Astrocyte (in vitro differentiated cells and primary cell): ENCODE measurements around the gene DLL1. TPM values are rescaled to one million over a fixed set of nuclear protein-coding genes. Genes with fewer than 3 reads are reported as not detected.

ENCODE experiments used
- DNase-seq: peaks from one replicate; pipeline ENCODE4 v3.0.0-alpha.2; 2010; ENCODE audit warnings: low read depth
- FAIRE-seq: peaks from 2 replicates; lab custom pipeline; 2011; peaks lifted over from hg19 to GRCh38; lab: Jason Lieb, UNC
- H2AFZ ChIP-seq: 2 replicates; pipeline ENCODE4 v1.6.0; 2012; ENCODE audit warnings: low read depth, low read length, inconsistent platforms
- H3K27ac ChIP-seq: 2 replicates; pipeline ENCODE4 v1.5.1; 2011; ENCODE audit warnings: low read depth, low read length, inconsistent platforms
- H3K27me3 ChIP-seq: 2 replicates; pipeline ENCODE4 v1.6.0; 2011; ENCODE audit warnings: low read length, inconsistent platforms; ENCODE audit not compliant: insufficient read depth
- H3K36me3 ChIP-seq: 2 replicates; pipeline ENCODE4 v1.5.1; 2011; ENCODE audit warnings: low read length, inconsistent platforms; ENCODE audit not compliant: insufficient read depth
- H3K4me1 ChIP-seq: 2 replicates; pipeline ENCODE4 v1.5.1; 2011; ENCODE audit warnings: low read length, inconsistent platforms; ENCODE audit not compliant: insufficient read depth
- H3K4me2 ChIP-seq: 2 replicates; pipeline ENCODE4 v1.6.0; 2012; ENCODE audit warnings: low read length, inconsistent platforms
- H3K4me3 ChIP-seq: 2 replicates; pipeline ENCODE4 v1.5.1; 2011; ENCODE audit warnings: low read depth, mild to moderate bottlenecking, low read length, inconsistent platforms; ENCODE audit not compliant: insufficient read depth
- H3K79me2 ChIP-seq: 2 replicates; pipeline ENCODE4 v1.6.0; 2012; ENCODE audit warnings: mild to moderate bottlenecking, low read length, inconsistent platforms; ENCODE audit not compliant: insufficient read depth
- H3K9ac ChIP-seq: 2 replicates; pipeline ENCODE4 v1.6.0; 2012; ENCODE audit warnings: mild to moderate bottlenecking, low read length, inconsistent platforms
- H3K9me3 ChIP-seq: 2 replicates; pipeline ENCODE4 v1.5.1; 2012; ENCODE audit warnings: low read depth, mild to moderate bottlenecking, low read length, inconsistent platforms; ENCODE audit not compliant: insufficient read depth
- H4K20me1 ChIP-seq: 2 replicates; pipeline ENCODE4 v1.6.0; 2012; ENCODE audit warnings: low read length, inconsistent platforms; ENCODE audit not compliant: insufficient read depth
- H3K27ac Mint-ChIP-seq: one replicate; pipeline ENCODE4 v1.8.0; 2021; ENCODE audit warnings: mild to moderate bottlenecking, mixed read lengths; ENCODE audit not compliant: unreplicated experiment
- H3K27me3 Mint-ChIP-seq: one replicate; pipeline ENCODE4 v1.8.0; 2021; ENCODE audit warnings: low read depth, mixed read lengths; ENCODE audit not compliant: unreplicated experiment
- H3K36me3 Mint-ChIP-seq: one replicate; pipeline ENCODE4 v1.8.0; 2021; ENCODE audit warnings: low read depth, mixed read lengths; ENCODE audit not compliant: unreplicated experiment
- H3K4me1 Mint-ChIP-seq: one replicate; pipeline ENCODE4 v1.8.0; 2021; ENCODE audit warnings: low read depth, mixed read lengths; ENCODE audit not compliant: unreplicated experiment
- H3K4me3 Mint-ChIP-seq: one replicate; pipeline ENCODE4 v1.8.0; 2021; ENCODE audit warnings: mild to moderate bottlenecking, moderate library complexity, mixed read lengths; ENCODE audit not compliant: unreplicated experiment
- H3K9me3 Mint-ChIP-seq: one replicate; pipeline ENCODE4 v1.8.0; 2021; ENCODE audit warnings: mild to moderate bottlenecking, mixed read lengths; ENCODE audit not compliant: unreplicated experiment
- EZH2 ChIP-seq: IDR thresholded peaks from 2 replicates; pipeline ENCODE4 v1.6.1; 2012; ENCODE audit warnings: mild to moderate bottlenecking, low read length, inconsistent platforms; ENCODE audit not compliant: insufficient read depth
- total RNA-seq: library from RNA; stranded (reverse); gene quantifications from 2 replicates; pipeline ENCODE4 v1.2.1, GENCODE V29; 2021
- TF ChIP-seq, protein P1 (sequence below): IDR thresholded peaks from 2 replicates; pipeline ENCODE4 v1.5.1; 2011; ENCODE audit warnings: low read depth, mild to moderate bottlenecking, inconsistent platforms, low read length, moderate library complexity; ENCODE audit not compliant: insufficient read depth

Gene DLL1
- total RNA-seq, 1 donor from 2014 or later: 1.6 TPM

DNA sequence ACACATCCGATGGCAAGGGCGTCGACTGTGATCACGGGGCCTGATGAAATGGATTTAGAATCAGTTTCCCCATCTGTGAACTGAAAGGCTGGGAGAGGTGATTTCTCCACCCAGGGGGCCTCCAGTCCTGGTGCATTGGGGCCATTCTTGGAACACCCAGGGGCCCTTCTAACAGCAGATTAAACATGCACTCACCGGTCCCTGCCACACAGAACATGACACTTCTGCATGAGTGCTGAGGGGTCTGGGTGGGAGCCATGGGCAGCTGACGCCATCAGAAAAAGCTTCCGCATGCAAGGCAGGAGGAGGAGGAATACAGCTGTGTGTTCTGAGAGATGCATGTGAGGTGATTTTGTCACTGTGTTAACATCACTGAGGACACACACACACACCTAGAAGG, 26.8 kb downstream of the DLL1 start:
- Mint-ChIP-seq H3K4me3 (no peak overlapping the region), H3K4me1 (peaks cover 2% of the 10 kb centered on the region)
- FAIRE-seq: no peak

DNA sequence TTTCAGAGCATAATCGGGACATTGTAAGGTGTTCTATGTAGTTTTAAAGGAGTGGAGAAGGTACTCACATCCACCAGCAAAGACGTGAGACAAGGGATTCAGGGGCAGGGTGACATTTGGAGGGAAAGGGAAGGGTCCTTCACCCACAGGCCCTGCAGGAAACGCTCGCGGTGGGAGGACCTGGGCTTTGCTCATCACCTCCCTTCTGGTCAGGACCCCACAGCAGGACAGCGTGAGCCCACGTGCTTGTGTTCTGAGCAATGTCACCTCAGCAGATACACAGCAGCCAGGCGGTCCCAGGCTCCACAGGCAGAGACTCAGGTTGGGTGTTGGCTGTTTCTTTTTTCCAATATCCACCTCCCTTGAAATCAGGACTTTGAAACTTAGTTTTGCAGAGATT, 27.5 kb downstream of the DLL1 start:
- H3K9me3 ChIP-seq: no peaks in the 10 kb centered on the region
- no peak overlapping the region for H2AFZ ChIP-seq
- no peak overlapping the region for H3K27ac ChIP-seq
- no peaks in the 10 kb centered on the region for H3K4me1 ChIP-seq
- TF ChIP-seq EZH2: no peak
- TF ChIP-seq, protein P1, sequence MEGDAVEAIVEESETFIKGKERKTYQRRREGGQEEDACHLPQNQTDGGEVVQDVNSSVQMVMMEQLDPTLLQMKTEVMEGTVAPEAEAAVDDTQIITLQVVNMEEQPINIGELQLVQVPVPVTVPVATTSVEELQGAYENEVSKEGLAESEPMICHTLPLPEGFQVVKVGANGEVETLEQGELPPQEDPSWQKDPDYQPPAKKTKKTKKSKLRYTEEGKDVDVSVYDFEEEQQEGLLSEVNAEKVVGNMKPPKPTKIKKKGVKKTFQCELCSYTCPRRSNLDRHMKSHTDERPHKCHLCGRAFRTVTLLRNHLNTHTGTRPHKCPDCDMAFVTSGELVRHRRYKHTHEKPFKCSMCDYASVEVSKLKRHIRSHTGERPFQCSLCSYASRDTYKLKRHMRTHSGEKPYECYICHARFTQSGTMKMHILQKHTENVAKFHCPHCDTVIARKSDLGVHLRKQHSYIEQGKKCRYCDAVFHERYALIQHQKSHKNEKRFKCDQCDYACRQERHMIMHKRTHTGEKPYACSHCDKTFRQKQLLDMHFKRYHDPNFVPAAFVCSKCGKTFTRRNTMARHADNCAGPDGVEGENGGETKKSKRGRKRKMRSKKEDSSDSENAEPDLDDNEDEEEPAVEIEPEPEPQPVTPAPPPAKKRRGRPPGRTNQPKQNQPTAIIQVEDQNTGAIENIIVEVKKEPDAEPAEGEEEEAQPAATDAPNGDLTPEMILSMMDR: no peak
- no peak overlapping the region for H3K9ac ChIP-seq
- DNase-seq (no peak), FAIRE-seq (no peak)
- H3K79me2 ChIP-seq: no peaks in the 10 kb centered on the region
- no peaks in the 10 kb centered on the region for H3K36me3 ChIP-seq
- H3K4me3 ChIP-seq: no peak overlapping the region
- H3K27me3 Mint-ChIP-seq: peaks cover 29% of the 10 kb centered on the region
- H3K4me2 ChIP-seq: no peak overlapping the region
- no peak overlapping the region for H3K4me3 Mint-ChIP-seq
- no peaks in the 10 kb centered on the region for H4K20me1 ChIP-seq
- H3K27me3 ChIP-seq: no peaks in the 10 kb centered on the region
- H3K9me3 Mint-ChIP-seq: no peaks in the 10 kb centered on the region
- H3K36me3 Mint-ChIP-seq: no peaks in the 10 kb centered on the region
- peaks cover 2% of the 10 kb centered on the region for H3K4me1 Mint-ChIP-seq
- no peak overlapping the region for H3K27ac Mint-ChIP-seq

More for the DNA sequence above, 26.8 kb downstream of the DLL1 start:
- Histone ChIP-seq H3K9me3 (no peaks in the 10 kb centered on the region), H3K27ac (no peak overlapping the region), H3K4me2 (no peak overlapping the region), H3K36me3 (no peaks in the 10 kb centered on the region), H4K20me1 (no peaks in the 10 kb centered on the region), H3K4me1 (no peaks in the 10 kb centered on the region), H2AFZ (no peak overlapping the region), H3K4me3 (no peak overlapping the region), H3K27me3 (no peaks in the 10 kb centered on the region), H3K79me2 (no peaks in the 10 kb centered on the region), H3K9ac (no peak overlapping the region)
- Mint-ChIP-seq H3K27me3 (peaks cover 30% of the 10 kb centered on the region), H3K36me3 (no peaks in the 10 kb centered on the region), H3K9me3 (no peaks in the 10 kb centered on the region), H3K27ac (no peak overlapping the region)
- TF ChIP-seq, protein P1: no peak
- no peak for TF ChIP-seq EZH2
- DNase-seq: no peak

DNA sequence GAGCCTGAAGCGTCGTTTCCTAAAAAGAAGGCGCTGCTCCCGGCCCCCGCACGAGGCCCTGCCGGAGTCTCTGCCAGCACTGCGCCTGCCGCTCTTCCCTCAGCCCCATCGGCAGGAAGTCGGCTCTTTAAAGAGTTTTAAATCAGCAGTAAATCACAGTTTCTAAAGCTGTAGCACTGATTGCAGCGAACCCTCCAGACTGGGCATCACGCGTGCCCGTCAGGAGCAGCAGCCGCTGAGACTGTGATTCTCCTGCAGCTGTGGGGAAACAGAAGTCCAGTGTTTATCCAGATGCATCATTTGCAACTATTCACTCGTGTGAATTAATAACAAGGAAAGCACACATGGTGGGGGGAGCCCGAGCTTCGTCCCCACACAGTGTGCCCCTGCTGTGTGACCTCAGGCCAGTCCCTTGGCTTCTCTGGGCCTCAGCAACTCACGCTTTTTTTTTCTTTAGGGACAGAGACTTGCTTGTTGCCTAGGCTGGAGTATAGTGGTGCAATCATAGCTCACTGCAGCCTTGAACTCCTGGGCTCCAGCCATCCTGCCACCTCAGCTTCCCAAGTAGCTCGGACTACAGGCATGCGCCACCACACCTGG, 28.3 kb downstream of the DLL1 start:
- H3K27me3 ChIP-seq: no peaks in the 10 kb centered on the region
- H3K4me3 ChIP-seq: no peak overlapping the region
- no peaks in the 10 kb centered on the region for H3K36me3 Mint-ChIP-seq
- no peaks in the 10 kb centered on the region for H3K9me3 ChIP-seq
- no peak overlapping the region for H3K4me3 Mint-ChIP-seq
- no peaks in the 10 kb centered on the region for H3K79me2 ChIP-seq
- peaks cover 29% of the 10 kb centered on the region for H3K27me3 Mint-ChIP-seq
- H2AFZ ChIP-seq: no peak overlapping the region
- no peaks in the 10 kb centered on the region for H3K9me3 Mint-ChIP-seq
- H3K36me3 ChIP-seq: no peaks in the 10 kb centered on the region
- no peak overlapping the region for H3K4me2 ChIP-seq
- no peak for DNase-seq
- no peaks in the 10 kb centered on the region for H3K4me1 ChIP-seq
- H3K9ac ChIP-seq: no peak overlapping the region
- peaks cover 2% of the 10 kb centered on the region for H3K4me1 Mint-ChIP-seq
- no peak for FAIRE-seq
- H3K27ac ChIP-seq: no peak overlapping the region
- no peaks in the 10 kb centered on the region for H4K20me1 ChIP-seq
- H3K27ac Mint-ChIP-seq: no peak overlapping the region
- TF ChIP-seq EZH2: no peak
- TF ChIP-seq, protein P1: no peak
